Thyroid gland (tissue), 4 donors: ENCODE data around the gene CXCL3.

ENCODE experiments used
- POLR2A ChIP-seq, 2 donors: fragments of 450-650 bp; IDR thresholded peaks; one replicate each; pipeline ENCODE4 v1.6.1; 2017; ENCODE audit warnings: antibody characterized with exemption in 2 of 2, mild to moderate bottlenecking in 2 of 2, moderate library complexity in 1 of 2
- TF ChIP-seq, protein P1 (sequence below), 6 experiments: fragments of 200-600 bp in 3 of 6; fragments of 450-650 bp in 3 of 6; sonication (generic) in 3 of 6; IDR thresholded peaks; one replicate each; pipeline ENCODE4 v1.5.1; 2016 to 2019; ENCODE audit warnings: antibody characterized with exemption in 6 of 6, mild to moderate bottlenecking in 2 of 6, inconsistent platforms in 1 of 6, moderate library complexity in 1 of 6

DNA sequence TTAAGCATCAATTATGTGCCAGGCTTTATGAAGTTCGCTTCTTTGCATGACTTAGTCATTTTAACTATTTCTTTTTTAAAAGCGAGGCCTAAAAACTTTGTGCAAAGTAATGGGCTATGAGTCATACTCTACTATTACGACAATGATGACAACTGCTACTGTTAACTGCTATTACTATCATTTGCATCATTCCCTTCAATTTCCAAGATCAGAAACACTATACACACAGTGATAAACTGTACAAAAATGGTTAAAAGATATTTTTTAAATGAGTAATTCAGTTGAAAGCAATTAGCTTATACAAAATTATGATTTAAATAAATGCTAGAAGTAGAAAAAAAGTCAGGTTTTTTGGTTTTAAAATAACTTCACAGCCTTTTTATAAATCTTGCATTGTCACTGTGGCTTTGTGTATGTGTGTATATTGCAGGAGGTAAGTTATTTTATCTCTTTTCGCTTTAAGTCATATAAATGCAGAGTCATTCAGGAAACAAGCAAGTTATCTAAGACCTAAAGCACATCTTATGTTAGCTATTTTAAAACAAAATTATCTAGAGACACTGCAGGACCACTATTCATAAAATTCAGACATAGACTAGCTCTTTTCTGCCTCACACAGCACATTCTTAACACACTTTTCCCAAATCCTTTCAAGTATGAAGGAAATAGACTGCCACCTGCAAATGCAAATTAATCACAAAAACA, 18.5 kb upstream of the CXCL3 start:
- TF ChIP-seq, protein P1, sequence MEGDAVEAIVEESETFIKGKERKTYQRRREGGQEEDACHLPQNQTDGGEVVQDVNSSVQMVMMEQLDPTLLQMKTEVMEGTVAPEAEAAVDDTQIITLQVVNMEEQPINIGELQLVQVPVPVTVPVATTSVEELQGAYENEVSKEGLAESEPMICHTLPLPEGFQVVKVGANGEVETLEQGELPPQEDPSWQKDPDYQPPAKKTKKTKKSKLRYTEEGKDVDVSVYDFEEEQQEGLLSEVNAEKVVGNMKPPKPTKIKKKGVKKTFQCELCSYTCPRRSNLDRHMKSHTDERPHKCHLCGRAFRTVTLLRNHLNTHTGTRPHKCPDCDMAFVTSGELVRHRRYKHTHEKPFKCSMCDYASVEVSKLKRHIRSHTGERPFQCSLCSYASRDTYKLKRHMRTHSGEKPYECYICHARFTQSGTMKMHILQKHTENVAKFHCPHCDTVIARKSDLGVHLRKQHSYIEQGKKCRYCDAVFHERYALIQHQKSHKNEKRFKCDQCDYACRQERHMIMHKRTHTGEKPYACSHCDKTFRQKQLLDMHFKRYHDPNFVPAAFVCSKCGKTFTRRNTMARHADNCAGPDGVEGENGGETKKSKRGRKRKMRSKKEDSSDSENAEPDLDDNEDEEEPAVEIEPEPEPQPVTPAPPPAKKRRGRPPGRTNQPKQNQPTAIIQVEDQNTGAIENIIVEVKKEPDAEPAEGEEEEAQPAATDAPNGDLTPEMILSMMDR (IDR thresholded peaks at IDR 0.05): no peak
- no peak for TF ChIP-seq POLR2A (IDR thresholded peaks at IDR 0.05)
